ENCODE measurements around the gene CIROP. TPM values are rescaled to one million over a fixed set of nuclear protein-coding genes. Genes with fewer than 3 reads are reported as not detected.

Gene CIROP
- total RNA-seq, 1 donor from 2014 or later = 0.19 TPM

- Mint-ChIP-seq H3K9me3 (no peaks in the 10 kb centered on the region), H3K27ac (no peak overlapping the region), H3K4me3 (no peak overlapping the region), H3K4me1 (ENCODE audit: unreplicated experiment) (no peaks in the 10 kb centered on the region), H3K27me3 (no peaks in the 10 kb centered on the region), H3K36me3 (peaks cover 33% of the 10 kb centered on the region)
- no peak for DNase-seq (ENCODE audit: extremely low spot score, unreplicated experiment)
- no peak for TF ChIP-seq CTCF (conservative IDR thresholded peaks at IDR 0.05)
These were observed 24.3 kb downstream of the CIROP start for GRCh38 chr14:23080474-23080873.

- H3K27me3 Mint-ChIP-seq = no peaks in the 10 kb centered on the region
- H3K4me1 Mint-ChIP-seq (ENCODE audit: unreplicated experiment) = no peaks in the 10 kb centered on the region
- peaks cover 34% of the 10 kb centered on the region for H3K36me3 Mint-ChIP-seq
- H3K9me3 Mint-ChIP-seq = no peaks in the 10 kb centered on the region
- H3K4me3 Mint-ChIP-seq = no peak overlapping the region
- no peak for DNase-seq (ENCODE audit: extremely low spot score, unreplicated experiment)
- peak overlapping the region; percentile 58 for H3K27ac Mint-ChIP-seq
- TF ChIP-seq CTCF (conservative IDR thresholded peaks at IDR 0.05) = no peak
These were observed 25.1 kb downstream of the CIROP start for GRCh38 chr14:23079716-23080115.

DNA sequence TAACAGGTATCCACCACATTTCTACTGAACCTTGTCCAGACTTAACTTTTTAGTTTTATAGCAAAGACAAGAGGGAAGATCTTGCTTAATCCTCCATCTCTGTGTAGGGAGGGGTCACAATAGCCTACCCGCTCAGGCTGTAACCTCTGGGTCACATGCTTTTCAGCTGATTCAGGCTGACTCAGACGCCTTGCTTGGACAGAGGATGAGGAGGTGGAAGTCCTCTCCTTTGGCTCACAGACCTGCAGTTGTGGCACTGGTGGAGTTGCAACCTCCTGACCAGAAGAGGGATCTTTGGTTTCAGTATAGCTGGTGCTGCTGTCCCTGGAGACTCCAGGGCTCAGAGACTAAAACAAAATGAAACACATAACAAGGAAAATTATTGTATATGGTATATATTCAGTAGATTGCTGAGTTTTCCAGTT is 26.1 kb downstream of the CIROP start:
- no peak for DNase-seq (ENCODE audit: extremely low spot score, unreplicated experiment)
- H3K4me3 Mint-ChIP-seq = no peak overlapping the region
- peak overlapping the region; percentile 58 for H3K27ac Mint-ChIP-seq
- H3K4me1 Mint-ChIP-seq (ENCODE audit: unreplicated experiment) = no peaks in the 10 kb centered on the region
- no peaks in the 10 kb centered on the region for H3K9me3 Mint-ChIP-seq
- no peak for TF ChIP-seq CTCF (conservative IDR thresholded peaks at IDR 0.05)
- H3K27me3 Mint-ChIP-seq = no peaks in the 10 kb centered on the region
- peaks cover 30% of the 10 kb centered on the region for H3K36me3 Mint-ChIP-seq

- no peak for TF ChIP-seq CTCF (conservative IDR thresholded peaks at IDR 0.05)
- H3K27ac Mint-ChIP-seq = peak overlapping the region; percentile 58
- H3K4me3 Mint-ChIP-seq = no peak overlapping the region
- no peaks in the 10 kb centered on the region for H3K27me3 Mint-ChIP-seq
- DNase-seq (ENCODE audit: extremely low spot score, unreplicated experiment) = no peak
- H3K9me3 Mint-ChIP-seq = no peaks in the 10 kb centered on the region
- H3K36me3 Mint-ChIP-seq = peaks cover 30% of the 10 kb centered on the region
- no peaks in the 10 kb centered on the region for H3K4me1 Mint-ChIP-seq (ENCODE audit: unreplicated experiment)
These were observed 26.8 kb downstream of the CIROP start for GRCh38 chr14:23077962-23078361.

DNA sequence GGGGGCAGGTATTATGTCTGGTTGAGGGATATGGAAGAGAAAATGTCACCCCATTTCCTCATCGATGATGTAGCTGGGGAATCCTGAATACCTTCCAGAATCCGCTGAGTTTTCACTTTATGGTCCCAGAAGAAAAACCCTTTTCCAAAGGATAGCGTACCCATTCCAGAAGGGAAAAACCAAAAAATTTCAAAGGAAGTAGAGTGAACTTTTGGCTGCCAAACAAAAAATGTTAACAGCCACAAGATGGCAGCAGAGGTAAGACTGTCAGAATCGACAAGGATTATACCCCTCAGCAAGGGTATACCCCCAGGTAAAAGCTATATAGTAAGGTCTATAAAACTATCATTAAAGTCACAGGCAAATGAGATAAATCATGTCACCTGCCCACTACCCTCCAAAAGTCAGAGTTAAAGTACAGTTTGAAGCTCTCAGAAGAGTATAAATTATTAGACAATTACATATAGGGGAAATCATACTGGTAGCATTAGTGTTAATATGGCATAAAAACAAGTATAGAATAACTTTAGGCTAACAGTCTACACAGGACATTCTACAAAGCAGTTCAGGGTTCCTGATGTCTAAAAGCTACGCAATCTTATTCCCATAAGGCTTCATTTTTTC is 27.9 kb downstream of the CIROP start:
- H3K4me1 Mint-ChIP-seq (ENCODE audit: unreplicated experiment) = peaks cover 10% of the 10 kb centered on the region
- H3K9me3 Mint-ChIP-seq = no peaks in the 10 kb centered on the region
- no peaks in the 10 kb centered on the region for H3K27me3 Mint-ChIP-seq
- no peak overlapping the region for H3K4me3 Mint-ChIP-seq
- H3K27ac Mint-ChIP-seq = no peak overlapping the region
- no peak for DNase-seq (ENCODE audit: extremely low spot score, unreplicated experiment)
- H3K36me3 Mint-ChIP-seq = peaks cover 34% of the 10 kb centered on the region
- peak; percentile 81 for TF ChIP-seq CTCF (conservative IDR thresholded peaks at IDR 0.05)
